Progenitor cell of endocrine pancreas (in vitro differentiated cells): ENCODE measurements around the gene APOL4. TPM values are rescaled to one million over a fixed set of nuclear protein-coding genes. Genes with fewer than 3 reads are reported as not detected.

Experiments used
- DNase-seq: peaks from one replicate; pipeline ENCODE4 v3.0.0; 2021; ENCODE audit warnings: low spot score; ENCODE audit not compliant: unreplicated experiment
- H3K27ac Mint-ChIP-seq: 2 replicates; pipeline ENCODE4 v1.8.0; 2021; ENCODE audit warnings: mild to moderate bottlenecking, moderate library complexity, mixed read lengths
- H3K27me3 Mint-ChIP-seq: 2 replicates; pipeline ENCODE4 v1.8.0; 2021; ENCODE audit warnings: mixed read lengths
- H3K36me3 Mint-ChIP-seq: 2 replicates; pipeline ENCODE4 v1.8.0; 2022; ENCODE audit warnings: mixed read lengths; ENCODE audit not compliant: insufficient read depth
- H3K4me1 Mint-ChIP-seq: 2 replicates; pipeline ENCODE4 v1.8.0; 2021; ENCODE audit warnings: low read depth, mixed read lengths
- H3K4me3 Mint-ChIP-seq: 2 replicates; pipeline ENCODE4 v1.8.0; 2021; ENCODE audit warnings: low read depth, mild to moderate bottlenecking, moderate library complexity, mixed read lengths
- H3K9me3 Mint-ChIP-seq: 2 replicates; pipeline ENCODE4 v1.8.0; 2021; ENCODE audit warnings: low read depth, mixed read lengths
- total RNA-seq: library from RNA; stranded (reverse); gene quantifications from 2 replicates; pipeline ENCODE4 v1.2.1, GENCODE V29; 2021
- TF ChIP-seq, protein P1 (sequence below): fragments of 200-600 bp; sonication (generic); IDR thresholded peaks from one replicate; pipeline ENCODE4 v1.5.0; 2021; ENCODE audit warnings: antibody characterized with exemption, mild to moderate bottlenecking; ENCODE audit not compliant: unreplicated experiment

The APOL4 gene
- total RNA-seq, 1 donor from 2014 or later: not detected

DNA sequence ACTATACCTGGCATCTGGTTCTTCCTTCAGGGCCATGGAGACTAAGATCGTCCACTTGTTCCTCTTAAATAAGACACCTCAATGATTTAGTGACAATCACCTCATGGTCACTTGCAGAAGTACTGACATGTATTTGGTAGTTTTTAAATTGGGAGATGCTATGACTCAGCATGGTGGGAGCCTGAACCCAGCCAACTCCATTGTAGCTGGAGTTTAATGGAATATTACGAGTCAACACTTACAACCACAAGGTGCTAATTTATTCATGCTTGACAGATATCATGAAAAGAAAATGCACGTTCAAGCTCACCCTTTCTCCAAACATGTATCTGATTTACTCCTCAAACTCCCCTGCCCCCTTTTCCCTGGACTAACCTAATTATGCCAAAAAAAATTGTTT lies 24.4 kb downstream of the APOL4 start:
- no peak overlapping the region for H3K4me3 Mint-ChIP-seq
- H3K27me3 Mint-ChIP-seq: no peaks in the 10 kb centered on the region
- peaks cover 6% of the 10 kb centered on the region for H3K9me3 Mint-ChIP-seq
- H3K4me1 Mint-ChIP-seq: peaks cover 3% of the 10 kb centered on the region
- TF ChIP-seq, protein P1, sequence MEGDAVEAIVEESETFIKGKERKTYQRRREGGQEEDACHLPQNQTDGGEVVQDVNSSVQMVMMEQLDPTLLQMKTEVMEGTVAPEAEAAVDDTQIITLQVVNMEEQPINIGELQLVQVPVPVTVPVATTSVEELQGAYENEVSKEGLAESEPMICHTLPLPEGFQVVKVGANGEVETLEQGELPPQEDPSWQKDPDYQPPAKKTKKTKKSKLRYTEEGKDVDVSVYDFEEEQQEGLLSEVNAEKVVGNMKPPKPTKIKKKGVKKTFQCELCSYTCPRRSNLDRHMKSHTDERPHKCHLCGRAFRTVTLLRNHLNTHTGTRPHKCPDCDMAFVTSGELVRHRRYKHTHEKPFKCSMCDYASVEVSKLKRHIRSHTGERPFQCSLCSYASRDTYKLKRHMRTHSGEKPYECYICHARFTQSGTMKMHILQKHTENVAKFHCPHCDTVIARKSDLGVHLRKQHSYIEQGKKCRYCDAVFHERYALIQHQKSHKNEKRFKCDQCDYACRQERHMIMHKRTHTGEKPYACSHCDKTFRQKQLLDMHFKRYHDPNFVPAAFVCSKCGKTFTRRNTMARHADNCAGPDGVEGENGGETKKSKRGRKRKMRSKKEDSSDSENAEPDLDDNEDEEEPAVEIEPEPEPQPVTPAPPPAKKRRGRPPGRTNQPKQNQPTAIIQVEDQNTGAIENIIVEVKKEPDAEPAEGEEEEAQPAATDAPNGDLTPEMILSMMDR: no peak
- H3K36me3 Mint-ChIP-seq: no peaks in the 10 kb centered on the region
- H3K27ac Mint-ChIP-seq: no peak overlapping the region
- DNase-seq: no peak

DNA sequence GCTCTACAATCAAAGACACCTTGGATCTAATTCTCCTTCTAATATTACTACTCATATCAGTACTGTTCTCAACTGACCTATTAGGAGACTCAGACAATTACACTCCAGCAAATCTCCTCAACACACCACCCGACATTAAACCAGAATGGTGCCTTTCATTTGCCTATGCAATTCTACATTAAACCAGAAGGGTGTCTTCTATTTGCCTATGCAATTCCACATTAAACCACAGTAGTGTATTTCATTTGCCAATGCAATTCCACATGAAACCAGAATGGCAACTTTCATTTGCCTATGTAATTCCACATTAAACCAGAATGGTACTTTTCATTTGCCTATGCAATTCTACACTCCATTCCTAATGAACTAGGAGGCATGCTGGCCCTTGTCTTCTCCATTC lies 25.7 kb downstream of the APOL4 start:
- Mint-ChIP-seq H3K27me3 (no peaks in the 10 kb centered on the region), H3K4me1 (peaks cover 1% of the 10 kb centered on the region), H3K4me3 (no peak overlapping the region), H3K9me3 (peaks cover 6% of the 10 kb centered on the region), H3K27ac (no peak overlapping the region), H3K36me3 (no peaks in the 10 kb centered on the region)
- DNase-seq: no peak
- TF ChIP-seq, protein P1: peak; percentile 9

DNA sequence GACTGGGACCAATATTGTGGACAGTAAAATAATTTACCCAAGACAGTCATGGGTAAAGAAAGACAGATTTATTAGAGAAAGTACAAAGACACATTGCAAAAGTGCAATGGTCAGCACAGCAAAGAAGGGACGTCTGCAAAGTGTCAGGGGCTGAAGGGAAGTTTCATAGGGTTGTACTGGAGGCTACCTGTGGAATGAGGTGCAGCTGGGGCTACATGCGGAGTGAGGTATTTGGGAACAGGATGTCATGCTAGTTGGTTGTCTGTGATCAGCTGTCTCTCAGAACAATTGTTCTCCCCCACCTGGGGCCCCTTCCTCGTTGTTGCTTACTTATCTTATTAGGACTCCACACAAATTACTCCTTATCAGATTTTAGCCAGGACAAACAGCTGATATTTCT lies 29.7 kb downstream of the APOL4 start:
- DNase-seq: no peak
- Mint-ChIP-seq H3K27ac (no peak overlapping the region), H3K9me3 (peaks cover 12% of the 10 kb centered on the region), H3K4me3 (no peak overlapping the region), H3K4me1 (no peaks in the 10 kb centered on the region), H3K36me3 (peaks cover 1% of the 10 kb centered on the region), H3K27me3 (no peaks in the 10 kb centered on the region)
- TF ChIP-seq, protein P1: no peak

DNA sequence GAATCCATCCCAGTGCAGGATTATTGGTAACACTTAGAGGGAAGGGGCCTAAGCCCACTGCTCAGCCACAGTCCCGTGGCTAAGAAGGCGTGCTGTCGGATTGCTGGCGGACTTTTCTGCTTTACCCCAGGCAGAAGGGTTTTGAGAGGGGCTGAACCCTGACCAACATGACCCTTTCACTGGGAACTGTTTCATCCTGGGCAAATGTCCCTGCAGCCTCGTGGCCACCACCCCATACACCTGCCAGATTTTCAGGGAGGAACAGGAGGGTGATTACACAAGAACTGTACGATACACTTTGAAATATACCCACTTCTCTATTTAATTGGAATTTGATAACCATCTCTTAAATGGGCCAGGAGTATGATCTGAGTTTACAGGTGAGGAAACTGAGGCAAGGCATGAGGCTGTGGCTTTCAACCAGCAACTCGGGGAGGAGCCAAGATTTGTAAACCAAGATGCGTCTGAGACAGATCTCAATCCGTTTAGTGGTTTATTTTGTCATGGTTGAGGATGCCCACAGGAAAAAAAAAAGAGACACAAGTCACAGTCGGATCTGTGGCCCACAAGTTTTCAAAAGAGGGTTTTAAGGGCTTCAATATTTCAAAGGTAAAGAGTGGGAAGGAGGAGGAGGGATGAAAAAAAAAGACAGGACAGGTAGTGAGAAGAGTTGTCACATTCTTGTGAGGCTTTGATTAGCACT lies 34.9 kb downstream of the APOL4 start:
- Mint-ChIP-seq H3K9me3 (peaks cover 5% of the 10 kb centered on the region), H3K27ac (no peak overlapping the region), H3K27me3 (no peaks in the 10 kb centered on the region), H3K4me3 (no peak overlapping the region), H3K4me1 (peaks cover 19% of the 10 kb centered on the region), H3K36me3 (peaks cover 1% of the 10 kb centered on the region)
- DNase-seq: no peak
- TF ChIP-seq, protein P1: no peak

DNA sequence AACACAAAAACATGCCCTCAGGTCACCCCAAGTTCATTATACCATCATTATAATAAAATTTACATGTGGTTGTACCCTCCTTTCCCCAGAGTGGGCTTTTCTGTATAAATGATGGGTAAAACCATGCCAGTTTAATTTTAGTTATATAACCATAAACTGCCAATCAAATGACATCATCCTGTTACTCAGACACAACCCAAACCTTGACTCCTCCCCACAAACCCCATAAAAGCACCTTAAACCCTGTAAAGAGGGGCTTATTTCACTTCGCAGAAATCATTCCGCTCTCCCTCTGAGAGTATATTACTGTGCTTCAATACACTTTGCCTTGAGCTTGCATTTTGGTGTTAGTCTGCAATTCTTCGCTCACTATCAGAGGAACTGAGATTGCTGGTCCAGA lies 35.5 kb downstream of the APOL4 start:
- H3K27me3 Mint-ChIP-seq: no peaks in the 10 kb centered on the region
- H3K27ac Mint-ChIP-seq: no peak overlapping the region
- H3K4me3 Mint-ChIP-seq: no peak overlapping the region

More for the DNA sequence above, 35.5 kb downstream of the APOL4 start:
- peaks cover 1% of the 10 kb centered on the region for H3K36me3 Mint-ChIP-seq
- peaks cover 5% of the 10 kb centered on the region for H3K9me3 Mint-ChIP-seq
- TF ChIP-seq, protein P1: no peak
- H3K4me1 Mint-ChIP-seq: peaks cover 19% of the 10 kb centered on the region
- no peak for DNase-seq
